PC-3 (cell line): ENCODE results near the gene DCAF7.

Source experiments
- EZH2 ChIP-seq: fragments of 300-600 bp; sonication (generic); IDR thresholded peaks from one replicate; pipeline ENCODE4 v1.6.1; 2017; ENCODE audit warnings: antibody characterized with exemption, mild to moderate bottlenecking, low read length; ENCODE audit not compliant: unreplicated experiment
- EZH2phosphoT487 ChIP-seq: fragments of 300-600 bp; sonication (generic); IDR thresholded peaks from 2 replicates; pipeline ENCODE4 v1.6.1; 2018; ENCODE audit warnings: mild to moderate bottlenecking, antibody characterized with exemption, low read length, borderline replicate concordance

GRCh38 chr17:63550817-63551639 lies 751 bp downstream of the DCAF7 start:
- TF ChIP-seq EZH2 (no peak), EZH2phosphoT487 (no peak)
